Measurements from ENCODE around the gene DYNC1H1. TPM values are rescaled to one million over a fixed set of nuclear protein-coding genes. Genes with fewer than 3 reads are reported as not detected.

DYNC1H1 gene
- total RNA-seq, 1 experiment from 2014 or later = 833 TPM

DNA sequence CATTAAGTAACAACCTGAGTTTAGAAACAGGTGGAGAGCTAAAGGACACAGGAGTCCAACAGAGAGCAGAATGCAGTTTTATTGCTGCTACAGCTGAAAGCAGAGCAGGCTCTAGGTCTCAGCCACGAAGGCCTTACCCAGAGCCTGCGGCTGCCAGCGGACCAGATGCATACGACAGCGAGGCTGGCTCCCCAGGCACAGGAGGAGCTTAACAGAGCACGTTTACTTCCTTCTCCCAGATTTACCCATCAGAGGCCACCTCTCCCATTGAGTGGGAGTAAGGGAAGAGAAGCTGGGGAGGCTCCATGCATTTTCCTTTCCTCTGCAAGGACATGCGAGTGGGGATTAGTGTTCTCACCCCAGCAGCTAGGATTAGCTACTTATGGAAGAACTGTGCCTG is 22.6 kb downstream of the DYNC1H1 start:
- Histone ChIP-seq H3K4me1 (ENCODE audit: insufficient read depth, low read length, poor library complexity, severe bottlenecking) (no peaks in the 10 kb centered on the region), H3K4me3 (ENCODE audit: low read depth, low read length, poor library complexity, severe bottlenecking) (no peak overlapping the region), H3K36me3 (ENCODE audit: insufficient read depth, low read length, poor library complexity, severe bottlenecking) (peaks cover 90% of the 10 kb centered on the region), H3K27me3 (replicated peaks; ENCODE audit: insufficient read depth, low read depth, low read length, poor library complexity) (no peaks in the 10 kb centered on the region), H3K27ac (ENCODE audit: low read depth, low read length, poor library complexity, severe bottlenecking) (no peak overlapping the region), H3K9me3 (ENCODE audit: low read depth, low read length, poor library complexity, severe bottlenecking) (no peaks in the 10 kb centered on the region)
- intact Hi-C loops (cut with micrococcal nuclease; ENCODE audit: unreplicated experiment) = no loop called here
- TF ChIP-seq, protein P1, sequence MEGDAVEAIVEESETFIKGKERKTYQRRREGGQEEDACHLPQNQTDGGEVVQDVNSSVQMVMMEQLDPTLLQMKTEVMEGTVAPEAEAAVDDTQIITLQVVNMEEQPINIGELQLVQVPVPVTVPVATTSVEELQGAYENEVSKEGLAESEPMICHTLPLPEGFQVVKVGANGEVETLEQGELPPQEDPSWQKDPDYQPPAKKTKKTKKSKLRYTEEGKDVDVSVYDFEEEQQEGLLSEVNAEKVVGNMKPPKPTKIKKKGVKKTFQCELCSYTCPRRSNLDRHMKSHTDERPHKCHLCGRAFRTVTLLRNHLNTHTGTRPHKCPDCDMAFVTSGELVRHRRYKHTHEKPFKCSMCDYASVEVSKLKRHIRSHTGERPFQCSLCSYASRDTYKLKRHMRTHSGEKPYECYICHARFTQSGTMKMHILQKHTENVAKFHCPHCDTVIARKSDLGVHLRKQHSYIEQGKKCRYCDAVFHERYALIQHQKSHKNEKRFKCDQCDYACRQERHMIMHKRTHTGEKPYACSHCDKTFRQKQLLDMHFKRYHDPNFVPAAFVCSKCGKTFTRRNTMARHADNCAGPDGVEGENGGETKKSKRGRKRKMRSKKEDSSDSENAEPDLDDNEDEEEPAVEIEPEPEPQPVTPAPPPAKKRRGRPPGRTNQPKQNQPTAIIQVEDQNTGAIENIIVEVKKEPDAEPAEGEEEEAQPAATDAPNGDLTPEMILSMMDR (conservative IDR thresholded peaks at IDR 0.05; ENCODE audit: low read depth, low read length) = no peak
- no peak for TF ChIP-seq EZH2 (IDR thresholded peaks at IDR 0.05; ENCODE audit: borderline replicate concordance, low read depth, low read length, poor library complexity, severe bottlenecking)
- no peak for DNase-seq (ENCODE audit: low spot score)
- CTCF ChIA-PET = no interaction called here
- POLR2A ChIA-PET (ENCODE audit: low non-redundant PET) = no interaction called here
- BruUV-seq (replicated peaks) = no TSS peak

- POLR2A ChIA-PET (ENCODE audit: low non-redundant PET) = no interaction called here
- intact Hi-C loops (cut with micrococcal nuclease; ENCODE audit: unreplicated experiment) = no loop called here
Measured at GRCh38 chr14:101988377-101988776, 24.0 kb downstream of the DYNC1H1 start.

DNA sequence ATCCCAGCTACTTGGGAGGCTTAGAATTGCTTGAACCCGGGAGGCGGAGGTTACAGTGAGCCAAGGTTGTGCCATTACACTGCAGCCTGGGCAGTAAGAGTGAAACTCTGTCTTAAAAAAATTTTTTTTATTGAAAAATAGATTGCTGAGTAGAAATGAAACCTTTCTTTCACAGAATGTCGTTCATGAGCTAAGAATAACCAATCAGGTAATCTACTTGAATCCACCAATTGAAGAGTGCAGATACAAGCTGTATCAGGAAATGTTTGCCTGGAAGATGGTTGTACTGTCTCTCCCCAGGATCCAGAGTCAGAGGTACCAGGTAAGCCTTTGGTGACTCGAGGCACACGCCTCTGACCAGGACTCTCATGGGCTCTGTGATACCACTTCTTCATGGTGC is 27.0 kb downstream of the DYNC1H1 start:
- Histone ChIP-seq H3K27ac (ENCODE audit: low read depth, low read length, poor library complexity, severe bottlenecking) (no peak overlapping the region), H3K36me3 (ENCODE audit: insufficient read depth, low read length, poor library complexity, severe bottlenecking) (peaks cover 95% of the 10 kb centered on the region), H3K9me3 (ENCODE audit: low read depth, low read length, poor library complexity, severe bottlenecking) (no peaks in the 10 kb centered on the region), H3K4me1 (ENCODE audit: insufficient read depth, low read length, poor library complexity, severe bottlenecking) (no peaks in the 10 kb centered on the region), H3K27me3 (replicated peaks; ENCODE audit: insufficient read depth, low read depth, low read length, poor library complexity) (no peaks in the 10 kb centered on the region), H3K4me3 (ENCODE audit: low read depth, low read length, poor library complexity, severe bottlenecking) (no peak overlapping the region)
- ChIA-PET POLR2A (ENCODE audit: low non-redundant PET) (no interaction called here), CTCF (no interaction called here)
- no TSS peak for BruUV-seq (replicated peaks)
- intact Hi-C loops (cut with micrococcal nuclease; ENCODE audit: unreplicated experiment) = loop anchor here (5.0 kb wide), 1 partner anchor 41 kb away; no protein-coding TSS in a partner anchor
- no peak for TF ChIP-seq EZH2 (IDR thresholded peaks at IDR 0.05; ENCODE audit: borderline replicate concordance, low read depth, low read length, poor library complexity, severe bottlenecking)
- TF ChIP-seq, protein P1 (conservative IDR thresholded peaks at IDR 0.05; ENCODE audit: low read depth, low read length) = no peak
- DNase-seq (ENCODE audit: low spot score) = no peak

More at GRCh38 chr14:101988377-101988776, 24.0 kb downstream of the DYNC1H1 start:
- CTCF ChIA-PET = no interaction called here
- Histone ChIP-seq H3K27ac (ENCODE audit: low read depth, low read length, poor library complexity, severe bottlenecking) (no peak overlapping the region), H3K27me3 (replicated peaks; ENCODE audit: insufficient read depth, low read depth, low read length, poor library complexity) (no peaks in the 10 kb centered on the region), H3K9me3 (ENCODE audit: low read depth, low read length, poor library complexity, severe bottlenecking) (no peaks in the 10 kb centered on the region), H3K4me3 (ENCODE audit: low read depth, low read length, poor library complexity, severe bottlenecking) (no peak overlapping the region), H3K36me3 (ENCODE audit: insufficient read depth, low read length, poor library complexity, severe bottlenecking) (peaks cover 92% of the 10 kb centered on the region), H3K4me1 (ENCODE audit: insufficient read depth, low read length, poor library complexity, severe bottlenecking) (no peaks in the 10 kb centered on the region)
- no peak for DNase-seq (ENCODE audit: low spot score)
- no TSS peak for BruUV-seq (replicated peaks)
- TF ChIP-seq, protein P1 (conservative IDR thresholded peaks at IDR 0.05; ENCODE audit: low read depth, low read length) = no peak
- TF ChIP-seq EZH2 (IDR thresholded peaks at IDR 0.05; ENCODE audit: borderline replicate concordance, low read depth, low read length, poor library complexity, severe bottlenecking) = no peak
